8988T (cell line): ENCODE measurements around the gene ADARB2.

Experiments used
- DNase-seq: peaks from one replicate; pipeline ENCODE4 v3.0.0; 2011

ADARB2 gene

DNA sequence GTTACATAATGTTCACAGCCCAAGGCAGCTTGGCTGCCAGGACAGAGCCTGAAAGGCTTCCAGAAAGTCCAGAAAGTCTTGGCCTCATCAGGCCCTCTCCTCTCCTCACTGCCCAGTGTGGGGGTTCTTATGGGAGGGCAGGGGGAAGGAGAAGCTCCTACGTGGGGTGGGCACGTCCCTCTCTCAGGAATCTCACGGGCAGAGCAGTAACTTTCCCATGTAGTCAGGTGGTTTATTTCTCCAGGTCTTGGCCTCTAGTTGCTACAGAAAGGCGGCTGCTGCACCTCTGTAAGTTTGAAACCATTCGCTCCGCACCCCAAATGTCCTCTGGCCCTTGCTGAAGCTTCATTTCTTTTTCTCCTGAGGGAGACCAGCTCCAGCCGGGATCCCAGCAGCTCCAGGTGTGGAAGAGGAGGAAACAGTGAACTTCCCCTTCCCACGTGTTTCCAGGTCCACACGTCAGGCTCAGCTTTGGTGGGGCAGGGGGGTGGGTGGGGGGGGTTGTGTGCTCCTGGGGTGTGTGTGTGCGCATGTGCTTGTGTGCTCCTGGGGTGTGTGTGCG is 360.9 kb downstream of the ADARB2 start:
- DNase-seq: no peak

- DNase-seq: no peak
These were observed 361.8 kb downstream of the ADARB2 start for GRCh38 chr10:1375346-1376170.

DNA sequence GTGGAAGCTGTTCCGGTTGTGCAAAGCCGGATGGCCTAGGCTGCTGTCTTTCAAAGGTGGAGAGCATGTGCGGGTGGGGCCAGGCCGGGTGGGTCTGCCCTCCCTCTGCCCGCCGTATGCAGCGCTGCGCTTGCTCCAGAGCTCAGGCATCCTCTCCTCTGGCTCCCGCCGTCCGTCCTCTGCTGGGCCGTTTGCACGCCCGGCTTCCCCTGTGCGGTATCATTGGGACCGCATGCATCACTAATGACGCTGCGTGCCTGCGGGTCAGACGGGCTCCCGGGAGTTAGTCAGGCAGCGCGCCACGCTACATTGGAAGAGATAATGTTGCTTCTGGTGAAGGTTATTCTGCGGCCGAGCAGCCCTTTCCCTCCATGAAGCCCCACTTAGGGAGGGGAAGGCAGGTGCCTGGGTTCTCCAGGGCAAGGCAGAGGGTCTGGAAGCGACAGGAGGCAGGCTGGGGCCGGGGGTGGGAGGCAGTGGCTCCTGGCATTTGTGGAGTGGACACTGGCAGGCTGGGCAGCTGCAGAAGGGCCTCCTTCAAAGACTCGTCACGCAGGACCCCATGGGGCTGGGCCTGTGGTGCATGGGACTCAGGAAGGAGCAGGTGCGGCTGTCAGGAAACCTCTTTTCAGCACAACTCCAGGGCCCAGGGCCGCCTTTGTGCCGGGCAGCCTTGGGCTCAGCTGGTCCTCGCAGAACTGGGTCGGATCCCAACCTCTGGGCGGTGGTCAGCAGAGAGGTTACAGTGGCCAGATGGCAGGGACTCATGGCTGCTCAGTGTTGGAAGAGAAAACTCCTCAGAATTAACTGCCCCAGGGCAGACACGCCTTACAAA is 362.6 kb downstream of the ADARB2 start:
- DNase-seq: no peak

- DNase-seq: no peak
These were observed 364.0 kb downstream of the ADARB2 start for GRCh38 chr10:1373287-1373686.

GRCh38 chr10:1372212-1372611 is 365.1 kb downstream of the ADARB2 start:
- DNase-seq: no peak

DNA sequence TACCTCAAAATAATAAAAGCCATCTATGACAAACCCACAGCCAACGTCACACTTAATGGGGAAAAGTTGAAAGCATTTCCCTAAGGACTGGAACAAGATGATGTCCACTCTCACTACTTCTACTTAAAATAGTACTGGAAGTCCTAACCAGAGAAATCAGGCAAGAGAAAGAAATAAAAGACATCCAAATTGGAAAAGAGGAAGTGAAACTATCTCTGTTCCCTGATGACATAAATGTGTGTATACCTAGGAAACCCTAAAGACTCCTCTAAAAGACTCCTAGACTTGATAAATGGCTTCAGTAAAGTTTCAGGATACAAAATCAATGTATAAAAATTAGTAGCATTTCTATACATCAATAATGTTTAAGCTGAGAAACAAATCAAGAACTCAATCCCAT is 367.0 kb downstream of the ADARB2 start:
- no peak for DNase-seq

DNA sequence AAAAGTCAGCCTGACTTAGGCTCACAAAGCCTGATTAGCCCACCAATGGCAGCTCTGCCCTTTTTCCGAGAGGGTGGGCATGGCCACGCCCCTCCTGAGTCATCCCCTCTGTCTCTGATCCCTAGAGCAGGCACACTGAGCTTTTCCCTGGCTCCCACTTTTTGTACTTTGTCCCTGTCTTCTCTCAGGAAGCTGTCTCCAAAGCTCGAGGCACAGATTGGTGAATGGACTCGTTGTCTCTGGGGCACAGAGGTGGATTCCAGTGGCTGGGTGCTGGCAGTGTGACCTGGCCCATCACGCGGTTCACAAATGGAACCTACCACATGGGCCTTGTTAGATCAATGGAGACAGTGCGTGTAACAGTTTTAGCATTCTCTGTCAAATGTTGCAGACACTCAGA is 367.7 kb downstream of the ADARB2 start:
- no peak for DNase-seq

DNA sequence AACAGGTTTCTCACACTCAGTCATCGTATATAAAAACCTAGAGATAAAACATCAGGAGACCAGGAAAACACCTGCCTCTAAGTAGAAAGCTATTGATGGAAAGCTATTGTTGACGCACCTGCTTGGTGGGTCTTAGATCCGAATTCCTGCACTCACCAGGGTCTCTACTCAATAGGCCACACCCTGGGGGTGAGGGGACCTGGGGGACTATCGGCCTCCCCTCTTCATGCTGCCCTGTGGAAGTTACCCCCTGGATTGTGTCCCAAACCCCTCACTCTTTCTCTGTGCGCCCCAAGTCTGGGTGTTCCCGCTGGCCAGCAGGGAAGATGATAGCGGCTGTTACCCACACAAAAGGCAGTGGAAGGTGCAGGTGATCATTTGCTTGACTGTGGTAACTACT is 368.1 kb downstream of the ADARB2 start:
- no peak for DNase-seq

- DNase-seq: peak; percentile 89
These were observed 368.5 kb downstream of the ADARB2 start for GRCh38 chr10:1368842-1369171.

DNA sequence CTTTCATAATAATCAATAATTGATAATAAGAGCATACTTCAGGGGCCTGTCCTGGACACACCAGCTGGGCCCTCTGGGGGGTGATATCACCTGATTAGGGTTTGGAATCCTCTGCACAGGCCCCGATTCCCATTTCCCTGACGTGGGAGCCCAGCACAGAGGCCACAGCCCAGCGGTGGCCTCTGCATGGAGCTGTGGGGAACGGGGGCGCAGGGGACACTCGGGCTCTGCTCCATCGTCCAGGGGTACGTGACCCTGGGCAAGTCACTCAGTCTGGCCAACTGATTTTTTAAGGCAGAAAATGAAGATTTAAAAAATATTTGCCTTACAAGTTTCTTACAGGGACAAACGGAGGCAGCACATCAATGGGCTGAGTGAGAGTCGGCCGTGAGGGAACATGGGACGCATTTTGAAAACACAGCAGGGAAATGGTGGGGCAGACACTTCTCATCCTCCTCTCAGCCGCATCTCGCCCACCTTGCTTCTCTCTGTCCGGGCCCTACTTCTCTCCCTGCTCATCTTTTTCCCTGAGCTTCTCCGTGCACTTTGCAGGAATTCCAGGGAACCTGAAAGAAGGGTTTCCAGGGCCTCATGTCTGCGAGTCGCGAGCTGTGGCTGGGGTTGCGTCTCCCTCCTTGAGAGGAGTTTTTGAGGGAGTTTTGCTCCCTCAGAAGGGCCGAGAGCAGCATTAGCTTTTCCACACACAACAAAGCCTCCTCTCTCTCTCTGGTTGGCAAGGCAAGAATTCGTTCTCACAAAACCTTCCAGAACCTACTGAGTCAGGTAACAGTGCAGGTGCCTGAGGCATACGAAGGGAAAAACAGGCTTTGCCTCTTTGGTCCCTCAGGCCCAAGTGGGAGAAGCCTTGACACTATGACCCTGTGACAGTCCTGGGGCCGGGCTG is 369.1 kb downstream of the ADARB2 start:
- DNase-seq: no peak

GRCh38 chr10:1366811-1367425 is 370.4 kb downstream of the ADARB2 start:
- DNase-seq: no peak

DNA sequence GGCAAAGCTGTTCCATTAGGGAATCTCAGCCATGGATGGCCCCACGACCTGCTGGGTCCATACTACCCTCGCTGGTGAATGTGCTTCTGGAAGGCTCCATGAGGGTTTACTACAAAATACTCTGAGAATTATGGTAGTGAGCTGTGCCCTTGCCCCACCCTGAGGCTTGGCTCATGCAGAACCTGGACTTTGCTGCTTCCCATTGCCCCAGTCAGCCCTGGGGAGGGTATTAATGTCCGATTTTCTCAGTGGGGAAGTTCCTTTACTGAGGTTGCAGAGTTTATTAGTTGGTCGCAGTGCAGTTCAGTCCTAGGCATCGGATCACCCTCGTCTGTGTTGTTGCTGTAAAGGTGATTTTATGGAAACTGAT is 371.0 kb downstream of the ADARB2 start:
- no peak for DNase-seq

GRCh38 chr10:1365540-1366321 is 371.6 kb downstream of the ADARB2 start:
- DNase-seq: no peak

DNA sequence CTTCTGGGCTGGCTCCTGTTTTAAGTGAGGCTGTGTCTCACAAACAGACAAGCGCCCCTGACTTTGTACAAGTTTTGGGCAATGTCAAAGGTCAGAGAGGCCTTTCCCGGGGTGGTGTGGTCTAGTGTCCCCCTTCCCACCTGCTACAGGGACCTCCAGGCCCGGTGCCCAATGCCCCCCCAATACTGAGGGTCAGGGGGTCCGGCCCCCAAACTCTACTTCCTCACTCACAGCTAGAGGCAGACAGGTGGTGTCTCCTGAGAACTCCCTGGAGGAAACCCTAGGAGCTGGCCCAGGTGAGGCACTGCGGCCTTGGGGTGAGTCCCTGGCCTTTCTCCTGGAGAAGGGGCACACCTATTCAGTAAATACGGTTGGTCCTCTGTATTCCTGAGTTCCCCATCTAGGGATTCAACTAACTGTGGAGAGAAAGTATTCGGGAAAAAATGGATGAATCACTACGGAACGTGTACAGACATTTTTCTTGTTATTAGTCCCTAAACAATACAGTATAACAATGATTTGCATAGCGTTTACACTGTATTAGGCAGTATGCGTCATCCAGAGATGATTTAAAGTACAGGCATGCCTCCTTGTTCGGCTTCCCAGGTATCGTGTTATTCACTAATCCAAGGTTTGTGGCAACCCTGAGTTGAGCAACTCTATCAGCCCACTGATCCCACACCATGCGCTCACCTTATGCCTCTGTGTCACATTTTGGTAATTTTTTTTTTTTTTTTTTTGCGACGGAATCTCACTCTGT is 373.0 kb downstream of the ADARB2 start:
- no peak for DNase-seq

- no peak for DNase-seq
These were observed 373.7 kb downstream of the ADARB2 start for GRCh38 chr10:1363446-1364121.

GRCh38 chr10:1362589-1363445 is 374.5 kb downstream of the ADARB2 start:
- no peak for DNase-seq

GRCh38 chr10:1361411-1362105 is 375.8 kb downstream of the ADARB2 start:
- DNase-seq: no peak

- no peak for DNase-seq
These were observed 376.7 kb downstream of the ADARB2 start for GRCh38 chr10:1360558-1361164.
